Measurements from ENCODE around the gene ARG2. TPM values are rescaled to one million over a fixed set of nuclear protein-coding genes. Genes with fewer than 3 reads are reported as not detected.

ARG2 gene
- total and polyA plus RNA-seq, 2 experiments from 2014 or later: 11.0 to 12.9 TPM

DNA sequence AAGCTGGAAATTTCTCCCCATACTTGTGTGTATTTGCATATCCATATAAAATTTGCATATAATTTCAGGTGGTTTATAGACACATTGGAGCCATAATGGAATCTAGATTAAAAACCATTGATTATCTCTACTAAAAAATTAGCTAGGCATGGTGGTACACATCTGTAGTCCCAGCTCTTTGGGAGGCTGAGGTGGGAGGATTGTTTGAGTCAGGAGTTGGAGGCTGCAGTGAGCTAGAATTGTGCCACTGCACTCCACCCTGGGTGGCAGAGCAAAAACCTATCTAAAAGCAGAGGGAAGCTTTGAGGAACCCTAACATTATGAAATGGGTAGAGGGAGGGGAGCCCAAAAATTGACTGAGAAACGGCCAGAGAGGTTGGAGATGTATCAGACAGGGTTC, 78.5 kb downstream of the ARG2 start:
- Histone ChIP-seq H3K4me1 (ENCODE audit: low read depth) (peaks cover 7% of the 10 kb centered on the region), H3K9me3 (ENCODE audit: low read depth) (no peaks in the 10 kb centered on the region), H3K27me3 (peaks cover 4% of the 10 kb centered on the region), H3K27ac (no peak overlapping the region), H3K36me3 (no peaks in the 10 kb centered on the region), H3K4me3 (no peak overlapping the region)
- no peak for DNase-seq (ENCODE audit: low read depth in 1 of 2, low spot score in 1 of 2)
- no peak for TF ChIP-seq CTCF (IDR thresholded peaks at IDR 0.05; ENCODE audit: low read depth, low read length)

Other genes starting within 250 kb of the ARG2 start
- gene PLEK2, start 207.8 kb upstream of the ARG2 start, total RNA-seq: 0.67 and 1.8 TPM in 2 replicates
- gene PLEK2, start 207.8 kb upstream of the ARG2 start, polyA plus RNA-seq: 0.59 and 0.92 TPM in 2 replicates
- gene TMEM229B, start 131.2 kb upstream of the ARG2 start, total RNA-seq: 0.09 and 0.42 TPM in 2 replicates
- gene TMEM229B, start 131.2 kb upstream of the ARG2 start, polyA plus RNA-seq: 0.09 and 0.37 TPM in 2 replicates
- gene PLEKHH1, start 86.6 kb upstream of the ARG2 start, total RNA-seq: 14.8 and 29.9 TPM in 2 replicates
- gene PLEKHH1, start 86.6 kb upstream of the ARG2 start, polyA plus RNA-seq: 15.0 and 18.0 TPM in 2 replicates
- gene PIGH, start 19.7 kb upstream of the ARG2 start, total RNA-seq: 11.3 and 18.4 TPM in 2 replicates
- 14.3 and 31.3 TPM in 2 replicates for gene PIGH, start 19.7 kb upstream of the ARG2 start, polyA plus RNA-seq
- gene VTI1B, start 54.7 kb downstream of the ARG2 start, total RNA-seq: 64.6 and 77.8 TPM in 2 replicates
- 124 and 136 TPM in 2 replicates for gene VTI1B, start 54.7 kb downstream of the ARG2 start, polyA plus RNA-seq
- 41.7 and 61.2 TPM in 2 replicates for gene RDH11, start 75.8 kb downstream of the ARG2 start, total RNA-seq
- 70.5 and 92.2 TPM in 2 replicates for gene RDH11, start 75.8 kb downstream of the ARG2 start, polyA plus RNA-seq
- 0.48 TPM in 1 of 2 replicates, not detected in the other for gene RDH12, start 82.0 kb downstream of the ARG2 start, total RNA-seq
- gene RDH12, start 82.0 kb downstream of the ARG2 start, polyA plus RNA-seq: 1.7 TPM in 1 of 2 replicates, not detected in the other
- gene ZFYVE26, start 196.7 kb downstream of the ARG2 start, total RNA-seq: 11.6 and 13.3 TPM in 2 replicates
- 3.6 and 3.9 TPM in 2 replicates for gene ZFYVE26, start 196.7 kb downstream of the ARG2 start, polyA plus RNA-seq
- gene RAD51B, start 199.9 kb downstream of the ARG2 start, total RNA-seq: 9.0 and 17.8 TPM in 2 replicates
- gene RAD51B, start 199.9 kb downstream of the ARG2 start, polyA plus RNA-seq: 11.7 and 27.3 TPM in 2 replicates